Right ventricle myocardium superior (tissue), 1 donor: ENCODE measurements around the gene PODN. TPM values are rescaled to one million over a fixed set of nuclear protein-coding genes. Genes with fewer than 3 reads are reported as not detected.

Experiments
- ATAC-seq: fragments of 200-7000 bp; cut with Tn5 transposase; one replicate; pipeline ENCODE4 v1.9.1; 2020; ENCODE audit warnings: mild to moderate bottlenecking; ENCODE audit not compliant: poor library complexity
- DNase-seq: peaks from one replicate; pipeline ENCODE4 v3.0.0-alpha.2; 2020
- intact Hi-C: fragments of 100-400 bp; cut with DNase I; formaldehyde crosslinking; loops from one replicate; pipeline ENCODE4 v1.11.2; 2022
- total RNA-seq: library from RNA; stranded (reverse); fragmentation: NEBNext Ultra II Directional; extraction: Animal tissue kit (Norgen Biotek cat#: 25700); gene quantifications from one replicate; pipeline ENCODE4 v1.2.1, GENCODE V29; 2021
- donor health status: DM: no; HTN: yes; CAD: no; lungs with severe emphysema.

Gene PODN
- total RNA-seq, 1 donor from 2014 or later, result 30.1 TPM

DNA sequence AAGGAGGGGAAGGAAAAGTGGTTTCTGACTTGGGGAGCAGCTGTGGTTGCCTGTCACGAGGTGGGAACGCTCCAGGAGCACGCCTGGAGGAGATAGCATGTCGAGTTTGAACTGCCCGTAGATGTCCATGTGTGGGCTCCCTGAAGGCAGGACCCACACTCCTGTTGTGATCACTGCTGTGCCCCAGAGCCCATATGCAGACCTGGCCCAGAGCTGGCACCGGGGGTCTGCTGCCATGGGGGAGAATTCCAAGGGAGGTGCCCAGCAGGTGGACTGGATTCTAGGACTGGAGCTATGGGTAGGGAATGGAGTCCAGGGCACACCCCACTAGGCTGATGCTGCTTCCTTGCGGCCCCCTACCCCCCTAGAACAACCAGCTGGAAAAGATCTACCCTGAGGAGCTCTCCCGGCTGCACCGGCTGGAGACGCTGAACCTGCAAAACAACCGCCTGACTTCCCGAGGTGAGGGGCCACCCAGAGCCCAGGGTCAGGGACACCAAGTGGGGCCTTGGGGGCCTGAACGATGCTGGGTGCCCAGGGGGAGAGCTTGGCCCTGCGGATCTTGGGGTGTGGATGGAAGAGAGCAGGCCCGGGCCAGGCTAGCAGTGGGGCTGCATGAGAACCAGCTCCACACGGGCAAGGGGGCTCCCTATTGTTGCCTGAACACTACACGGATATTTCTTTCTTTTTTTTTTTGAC lies 9.3 kb downstream of the PODN start:
- intact Hi-C loops, result no loop called here
- ATAC-seq, result no peak

DNA sequence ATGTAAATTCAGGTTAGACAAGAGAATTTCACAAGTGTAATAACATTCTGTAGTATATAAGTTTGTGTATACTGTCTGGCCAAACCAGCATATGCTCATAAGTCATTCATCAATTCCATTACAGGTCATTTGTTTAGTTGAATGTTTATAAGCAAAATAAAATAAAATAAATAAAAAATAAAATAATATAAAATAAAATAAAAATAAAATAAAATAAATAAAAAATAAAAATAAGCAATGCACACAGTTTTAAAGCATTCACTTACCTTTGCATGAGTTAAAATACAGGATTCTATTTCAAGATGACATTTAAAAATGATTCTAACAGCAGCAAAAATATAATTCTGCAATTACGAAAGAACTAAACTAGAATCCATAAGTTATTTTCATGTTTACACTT lies 9.9 kb downstream of the PODN start:
- DNase-seq (no peak), ATAC-seq (no peak)
- intact Hi-C loops, result no loop called here

More for the DNA sequence above, 9.3 kb downstream of the PODN start:
- DNase-seq, result peak; percentile 36

DNA sequence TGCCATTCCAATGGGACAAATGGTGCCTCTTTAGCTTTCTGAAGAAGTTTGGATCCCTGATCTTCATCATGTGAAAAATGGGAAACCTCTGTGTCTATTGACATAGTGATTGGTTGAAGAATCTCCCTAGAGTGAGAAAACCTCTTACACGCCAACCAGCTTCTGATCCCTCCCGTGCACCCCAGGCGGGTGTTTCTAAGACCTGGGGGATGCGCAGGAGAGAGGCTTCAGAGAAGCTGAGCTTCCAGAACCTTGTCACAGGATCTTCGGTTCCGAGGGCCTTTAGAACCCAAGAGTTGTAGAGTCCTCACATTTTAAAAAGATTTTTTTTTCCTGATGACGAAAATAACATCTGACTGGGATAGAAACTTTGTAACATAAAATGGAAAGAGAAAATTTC lies 11.3 kb downstream of the PODN start:
- ATAC-seq (no peak), DNase-seq (no peak)
- intact Hi-C loops, result no loop called here

DNA sequence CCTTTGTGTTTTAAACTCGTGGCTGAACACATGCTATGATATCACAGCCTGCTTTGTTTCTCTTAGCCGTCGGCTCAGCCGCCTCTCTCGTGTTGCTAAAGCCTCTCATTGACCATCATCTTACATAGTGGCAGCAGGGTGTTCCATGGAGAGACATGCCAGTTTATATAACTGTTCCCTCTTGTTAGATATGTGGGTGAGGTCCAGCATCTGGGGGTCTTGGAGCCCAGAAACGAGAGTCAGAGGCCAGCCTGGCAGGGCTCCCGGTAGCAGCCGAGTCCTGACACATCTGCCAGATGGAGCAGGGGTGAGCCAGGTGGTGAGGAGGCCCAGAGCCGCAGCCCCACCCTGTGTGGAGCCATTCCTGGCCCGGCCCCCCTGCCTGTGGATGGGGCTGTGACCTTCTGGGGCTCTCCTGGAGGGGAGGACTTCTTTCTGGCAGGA lies 11.9 kb downstream of the PODN start:
- DNase-seq, result peak; percentile 82
- peak; percentile 87 for ATAC-seq
- intact Hi-C loops, result no loop called here

DNA sequence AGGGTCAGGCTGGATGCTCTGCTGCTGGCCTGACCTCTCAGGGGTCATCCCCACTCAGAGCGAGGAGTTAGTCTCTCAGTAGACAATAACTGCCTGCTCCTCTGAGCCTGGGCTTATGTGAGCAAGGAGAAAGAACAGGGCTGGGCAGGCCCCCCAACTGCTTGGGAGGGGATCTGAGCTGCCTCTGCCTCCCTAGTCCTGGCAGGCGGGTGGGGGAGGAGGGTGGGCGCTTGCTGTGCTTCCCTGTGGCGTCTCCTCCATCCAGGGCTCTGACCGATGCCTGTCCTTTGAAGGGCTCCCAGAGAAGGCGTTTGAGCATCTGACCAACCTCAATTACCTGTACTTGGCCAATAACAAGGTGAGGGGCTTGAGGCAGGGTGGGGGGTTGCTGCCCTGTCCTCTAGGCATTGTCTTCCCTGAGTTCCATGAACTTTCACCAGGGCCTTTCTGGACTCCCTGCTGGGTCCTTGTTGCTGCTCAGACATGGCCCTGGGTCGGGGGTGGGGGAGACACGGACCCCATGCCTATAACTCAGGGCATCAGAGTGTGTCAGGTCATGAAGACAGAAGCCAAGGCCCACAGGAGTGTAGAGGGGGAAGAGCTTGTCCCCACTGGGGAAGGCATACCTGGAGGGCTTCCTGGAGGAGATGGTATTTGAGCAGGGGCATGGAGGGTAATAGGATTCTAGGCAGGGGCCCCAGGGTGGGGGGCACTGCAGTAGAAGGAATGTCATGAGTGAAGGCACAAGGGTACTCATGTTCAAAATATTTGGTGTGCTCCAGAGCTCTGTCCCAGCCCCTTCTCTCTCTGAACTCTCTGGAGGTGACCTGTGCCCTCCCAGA lies 12.5 kb downstream of the PODN start:
- intact Hi-C loops, result no loop called here
- ATAC-seq (peak; percentile 13), DNase-seq (no peak)

DNA sequence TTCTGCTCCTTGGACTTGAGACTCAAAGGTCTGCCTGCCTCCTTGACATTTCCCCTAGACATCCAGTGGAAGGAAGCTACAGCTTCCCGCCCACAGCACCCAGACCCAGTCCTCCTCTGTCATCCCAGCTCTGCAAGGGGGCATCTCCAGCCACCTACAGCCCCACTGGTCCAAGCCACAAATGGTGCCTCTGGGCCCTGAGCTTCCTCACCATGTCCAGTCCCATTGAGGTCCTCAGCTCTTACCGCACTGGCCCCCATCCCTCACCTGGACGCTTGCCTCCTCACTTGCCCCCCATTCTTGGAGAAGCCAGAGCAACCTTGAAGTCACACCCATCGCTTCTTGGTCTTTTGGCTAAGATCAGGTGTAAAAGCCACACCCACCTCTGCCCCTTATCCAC lies 13.2 kb downstream of the PODN start:
- DNase-seq (peak; percentile 11), ATAC-seq (no peak)
- intact Hi-C loops, result no loop called here

DNA sequence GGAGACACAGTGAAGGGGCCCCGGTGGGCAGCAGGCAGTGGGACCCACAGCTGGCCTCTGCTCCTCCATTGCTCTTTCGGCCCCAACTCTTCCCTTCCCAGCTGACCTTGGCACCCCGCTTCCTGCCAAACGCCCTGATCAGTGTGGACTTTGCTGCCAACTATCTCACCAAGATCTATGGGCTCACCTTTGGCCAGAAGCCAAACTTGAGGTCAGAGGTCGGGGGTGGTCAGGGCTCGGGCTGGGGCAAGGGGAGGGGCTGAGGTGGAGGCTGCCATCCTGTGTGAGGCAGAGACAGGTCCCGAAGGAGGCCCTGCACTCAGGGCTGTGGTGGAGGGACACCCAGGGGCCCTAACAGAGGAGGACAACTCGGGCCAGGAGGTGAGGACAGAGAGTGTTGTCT lies 13.7 kb downstream of the PODN start:
- DNase-seq (peak; percentile 33), ATAC-seq (no peak)
- intact Hi-C loops, result no loop called here

DNA sequence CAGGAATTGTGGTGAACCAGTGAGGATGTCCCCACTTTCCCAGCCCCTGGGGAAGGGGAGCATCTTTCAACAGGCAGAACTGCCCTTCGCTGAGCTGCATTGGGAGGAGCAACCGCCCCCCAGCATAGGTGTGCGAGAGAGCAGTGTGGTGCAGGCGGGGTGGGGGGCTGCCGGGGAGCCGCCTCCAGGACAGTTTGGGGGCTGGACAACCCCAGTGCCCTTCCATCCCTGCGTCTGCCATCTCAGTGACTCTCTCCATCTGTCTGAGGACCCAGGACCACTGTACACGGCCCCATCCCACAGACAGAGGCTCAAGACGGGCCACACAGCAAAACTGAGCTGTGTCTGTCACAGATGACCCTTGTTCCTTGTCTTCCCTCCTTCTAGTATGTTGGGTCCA lies 14.2 kb downstream of the PODN start:
- DNase-seq (peak; percentile 20), ATAC-seq (no peak)

DNA sequence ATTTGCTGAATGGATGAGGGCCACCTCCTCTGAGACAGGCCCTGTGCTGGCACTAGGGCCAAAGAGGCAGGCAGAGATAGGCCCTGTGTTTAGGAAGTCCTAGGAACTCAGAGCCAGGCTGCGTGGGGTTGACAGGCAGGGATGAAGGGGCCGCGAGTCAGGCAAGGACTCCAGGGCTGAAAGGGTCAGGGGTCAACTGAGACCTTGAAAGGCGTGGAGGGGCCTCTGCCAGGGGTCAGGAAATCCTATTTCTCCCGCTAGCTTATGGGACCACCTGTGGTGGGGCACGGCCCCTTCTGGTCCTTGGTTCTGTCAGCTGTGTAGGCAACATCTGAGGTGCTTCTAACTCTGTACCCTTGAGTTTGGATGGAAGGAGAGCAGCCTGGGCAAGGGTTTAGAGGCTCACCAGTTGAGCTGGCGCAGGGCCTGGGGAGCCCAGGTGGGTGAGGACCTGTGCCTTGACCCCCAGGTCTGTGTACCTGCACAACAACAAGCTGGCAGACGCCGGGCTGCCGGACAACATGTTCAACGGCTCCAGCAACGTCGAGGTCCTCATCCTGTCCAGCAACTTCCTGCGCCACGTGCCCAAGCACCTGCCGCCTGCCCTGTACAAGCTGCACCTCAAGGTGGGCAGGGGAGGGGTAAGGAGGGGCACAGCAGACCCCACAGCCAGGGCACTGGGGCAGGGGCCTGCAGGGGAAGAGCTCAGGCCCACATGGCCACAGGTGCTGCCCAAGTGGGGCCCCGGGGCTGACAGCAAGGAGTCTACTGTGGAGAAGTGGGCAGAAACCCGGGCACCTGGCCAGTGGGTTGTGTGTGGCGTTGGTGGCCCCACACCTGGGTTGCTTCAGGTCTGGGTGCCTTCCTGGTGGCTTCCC lies 14.9 kb downstream of the PODN start:
- no peak for ATAC-seq
- intact Hi-C loops, result no loop called here
- DNase-seq, result peak; percentile 41

More for the DNA sequence above, 14.2 kb downstream of the PODN start:
- intact Hi-C loops, result no loop called here

DNA sequence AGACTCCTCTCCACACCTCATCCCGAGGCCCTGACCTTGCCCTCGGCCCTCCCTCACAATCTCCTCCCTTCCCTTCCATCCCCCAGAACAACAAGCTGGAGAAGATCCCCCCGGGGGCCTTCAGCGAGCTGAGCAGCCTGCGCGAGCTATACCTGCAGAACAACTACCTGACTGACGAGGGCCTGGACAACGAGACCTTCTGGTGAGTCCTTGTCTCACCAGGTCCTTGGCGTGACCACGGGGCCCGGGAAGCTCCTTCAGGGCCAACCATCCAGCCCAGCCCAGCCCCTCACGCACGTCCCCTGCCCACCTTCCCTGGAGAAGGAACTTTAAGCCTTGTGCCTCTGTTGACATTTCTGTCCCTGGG lies 15.6 kb downstream of the PODN start:
- intact Hi-C loops, result no loop called here
- ATAC-seq, result no peak
- DNase-seq, result no peak

DNA sequence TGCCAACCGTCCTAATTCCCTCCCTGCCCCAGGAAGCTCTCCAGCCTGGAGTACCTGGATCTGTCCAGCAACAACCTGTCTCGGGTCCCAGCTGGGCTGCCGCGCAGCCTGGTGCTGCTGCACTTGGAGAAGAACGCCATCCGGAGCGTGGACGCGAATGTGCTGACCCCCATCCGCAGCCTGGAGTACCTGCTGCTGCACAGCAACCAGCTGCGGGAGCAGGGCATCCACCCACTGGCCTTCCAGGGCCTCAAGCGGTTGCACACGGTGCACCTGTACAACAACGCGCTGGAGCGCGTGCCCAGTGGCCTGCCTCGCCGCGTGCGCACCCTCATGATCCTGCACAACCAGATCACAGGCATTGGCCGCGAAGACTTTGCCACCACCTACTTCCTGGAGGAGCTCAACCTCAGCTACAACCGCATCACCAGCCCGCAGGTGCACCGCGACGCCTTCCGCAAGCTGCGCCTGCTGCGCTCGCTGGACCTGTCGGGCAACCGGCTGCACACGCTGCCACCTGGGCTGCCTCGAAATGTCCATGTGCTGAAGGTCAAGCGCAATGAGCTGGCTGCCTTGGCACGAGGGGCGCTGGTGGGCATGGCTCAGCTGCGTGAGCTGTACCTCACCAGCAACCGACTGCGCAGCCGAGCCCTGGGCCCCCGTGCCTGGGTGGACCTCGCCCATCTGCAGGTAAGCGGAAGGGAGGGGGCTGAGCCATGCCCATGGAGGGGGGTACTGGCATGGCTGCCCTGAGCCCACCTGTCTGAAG lies 16.5 kb downstream of the PODN start:
- no peak for ATAC-seq
- peak; percentile 40 for DNase-seq
- intact Hi-C loops, result no loop called here

DNA sequence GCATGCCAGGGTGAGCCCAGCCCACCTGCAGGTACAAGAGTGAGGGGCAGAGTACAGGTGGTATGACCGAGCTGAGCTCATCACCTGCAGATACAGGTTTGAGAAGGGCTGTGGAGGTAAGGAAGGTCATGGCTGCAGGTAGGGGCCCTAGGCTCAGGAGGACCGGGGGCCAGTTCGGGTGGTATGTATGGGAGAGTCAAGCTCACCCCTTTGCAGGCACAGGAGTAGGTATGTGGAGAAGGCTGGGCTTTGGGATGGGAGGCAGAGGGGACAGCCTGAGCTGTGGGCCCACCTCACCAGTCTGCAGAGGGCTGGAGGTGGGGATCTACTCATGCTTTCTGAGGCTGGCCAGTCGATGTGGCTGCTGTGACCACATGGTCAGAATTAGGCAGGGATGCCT lies 17.2 kb downstream of the PODN start:
- intact Hi-C loops, result no loop called here
- ATAC-seq, result no peak
- peak; percentile 36 for DNase-seq

DNA sequence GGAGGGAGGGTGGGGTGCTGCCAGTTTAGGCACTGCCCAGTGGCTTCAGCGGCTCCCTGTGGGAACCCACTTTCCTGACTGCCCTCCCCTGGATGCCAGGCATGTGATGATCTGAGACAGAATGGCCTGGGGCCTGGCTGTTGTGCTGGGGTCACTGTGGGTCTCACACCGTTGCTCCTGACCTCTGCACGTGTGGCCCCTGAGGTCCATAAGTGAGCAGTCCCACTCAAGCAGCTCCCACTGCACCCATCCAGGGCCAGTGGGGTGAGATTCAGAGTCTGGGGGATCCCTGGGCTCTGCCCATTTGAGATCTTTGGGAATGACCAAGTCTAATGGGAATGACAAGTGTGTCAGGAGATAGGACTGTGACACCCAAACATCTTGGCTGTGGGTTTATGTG lies 18.0 kb downstream of the PODN start:
- peak; percentile 30 for DNase-seq
- intact Hi-C loops, result no loop called here
- ATAC-seq, result no peak

DNA sequence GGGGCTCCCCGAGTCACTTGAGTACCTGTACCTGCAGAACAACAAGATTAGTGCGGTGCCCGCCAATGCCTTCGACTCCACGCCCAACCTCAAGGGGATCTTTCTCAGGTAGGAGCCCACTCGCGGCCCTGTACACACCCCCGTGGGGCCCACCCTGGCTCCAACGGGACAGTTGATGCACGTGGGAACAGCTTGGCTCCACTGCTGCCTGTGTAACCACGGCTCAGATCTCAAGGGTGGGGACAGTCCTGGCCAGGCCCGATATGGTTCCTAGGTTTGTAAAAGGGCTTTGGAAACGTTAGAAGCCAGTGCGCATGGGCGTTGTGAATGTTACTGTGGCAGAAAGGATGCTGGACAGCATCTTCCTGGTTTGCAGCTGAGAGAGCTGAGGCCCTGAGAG lies 18.8 kb downstream of the PODN start:
- peak; percentile 23 for DNase-seq
- intact Hi-C loops, result no loop called here
- ATAC-seq, result no peak

DNA sequence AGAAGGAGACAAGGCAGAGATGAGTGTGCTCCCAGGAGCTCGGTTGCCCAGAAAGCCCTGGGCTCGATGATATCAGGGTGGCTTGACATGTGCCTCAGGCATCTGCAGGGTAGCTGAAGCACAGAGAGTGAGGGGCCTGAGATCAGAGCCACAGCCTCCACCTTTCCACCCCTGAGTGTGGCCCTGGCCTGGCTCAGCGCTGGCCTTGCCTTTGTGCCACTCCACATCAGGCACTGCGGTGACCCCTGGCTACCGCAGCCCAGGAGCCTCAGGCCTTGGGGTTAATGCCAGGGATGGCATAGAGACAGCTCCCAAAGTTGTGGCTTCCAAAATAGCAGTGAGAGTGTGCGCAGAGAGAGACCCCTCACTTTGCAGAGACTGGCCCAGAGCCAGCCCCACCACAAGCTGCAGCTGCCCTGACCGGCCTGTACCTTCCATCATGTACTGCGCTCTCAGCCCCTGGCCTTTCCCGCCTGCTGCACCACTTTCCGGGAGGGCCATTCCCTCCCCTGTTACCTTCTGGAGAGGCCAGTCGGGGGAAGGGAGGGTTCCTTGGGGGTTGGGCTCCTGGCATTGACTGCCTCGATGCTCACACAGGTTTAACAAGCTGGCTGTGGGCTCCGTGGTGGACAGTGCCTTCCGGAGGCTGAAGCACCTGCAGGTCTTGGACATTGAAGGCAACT lies 19.5 kb downstream of the PODN start:
- peak; percentile 27 for DNase-seq
- ATAC-seq, result no peak
- intact Hi-C loops, result no loop called here

DNA sequence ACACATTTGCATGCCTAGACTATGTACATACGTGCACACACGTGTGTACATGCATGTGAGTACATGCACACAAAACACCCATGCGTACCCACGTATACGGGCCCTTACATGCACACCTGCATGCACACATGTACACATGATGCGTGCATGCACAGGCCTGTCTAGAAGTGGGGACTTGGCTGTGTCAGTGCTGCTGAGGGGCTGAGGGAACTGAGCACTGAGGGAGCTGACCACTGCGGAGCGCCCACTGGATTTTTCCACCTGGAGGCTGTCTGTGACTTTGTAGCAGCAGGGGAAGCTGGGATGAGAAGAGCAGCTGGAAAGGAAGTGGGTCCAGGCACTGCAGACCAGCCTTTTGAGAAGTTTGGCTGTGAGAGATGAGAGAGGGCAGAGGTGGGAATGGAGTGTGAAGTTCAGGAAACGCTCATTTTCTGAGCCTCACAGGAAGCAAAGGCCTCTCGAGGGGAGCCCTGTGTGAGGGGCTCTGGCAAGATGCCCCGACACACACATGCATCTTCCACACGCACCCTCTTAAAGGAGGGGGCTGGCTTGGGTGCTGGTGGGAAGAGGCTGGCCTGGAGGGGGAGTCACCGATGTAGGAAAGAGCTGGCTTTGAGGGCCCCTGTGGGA lies 20.9 kb downstream of the PODN start:
- peak; percentile 13 for DNase-seq
- ATAC-seq, result no peak
- intact Hi-C loops, result no loop called here
